ENCODE data around the gene CBFA2T2.

CBFA2T2 gene

DNA sequence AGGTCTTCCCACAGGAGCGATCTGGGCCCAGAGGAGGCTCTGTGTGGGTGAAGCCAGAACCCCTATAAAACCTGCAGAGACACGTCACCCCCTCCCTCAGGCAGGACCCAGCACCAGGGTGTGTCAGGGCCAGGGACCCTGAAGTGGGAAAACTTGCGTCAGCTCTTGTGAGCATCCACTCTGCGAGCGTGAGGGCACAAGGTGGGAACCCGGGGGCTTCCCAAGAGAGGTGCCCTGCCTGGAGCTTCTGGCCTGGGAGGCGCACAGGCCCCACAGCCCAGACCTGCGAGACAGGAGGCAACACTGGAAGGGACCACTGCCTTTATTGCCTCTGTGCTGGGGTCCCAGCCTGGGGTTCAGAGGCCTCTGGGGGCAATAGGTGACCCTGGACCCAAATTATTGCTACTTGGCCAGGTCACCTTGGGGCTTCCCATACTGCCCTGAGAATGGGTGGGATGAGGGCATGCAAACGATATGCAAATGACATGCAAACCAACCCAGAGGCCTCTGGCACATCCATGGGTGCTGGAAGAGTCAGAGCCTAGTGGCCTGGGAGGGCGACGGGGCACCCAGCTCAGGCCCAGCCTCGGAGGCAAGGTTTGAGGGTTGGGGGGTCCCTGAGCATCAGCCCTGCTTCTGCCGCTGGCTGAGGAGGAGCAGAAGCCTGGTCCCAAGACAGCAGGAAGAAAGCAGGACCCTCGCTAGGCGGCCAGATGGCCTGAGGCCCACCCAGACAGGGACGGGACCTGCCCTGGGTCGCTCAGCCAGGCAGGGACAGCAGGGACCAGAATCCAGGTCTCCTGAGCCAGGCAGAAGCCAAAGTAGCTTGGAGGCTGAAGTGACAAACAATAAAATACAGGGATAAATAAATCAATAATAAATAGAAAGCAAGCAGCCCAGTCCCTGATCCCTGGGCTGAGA lies 167.1 kb downstream of the CBFA2T2 start:
- no peaks in the 10 kb centered on the region for H3K4me1 ChIP-seq (ENCODE audit: control insufficient read depth, insufficient read depth, low read length)
- no peaks in the 10 kb centered on the region for H3K36me3 ChIP-seq (ENCODE audit: control insufficient read depth, insufficient read depth, low read length)
- H3K9me3 ChIP-seq (ENCODE audit: control insufficient read depth, low read length): no peaks in the 10 kb centered on the region
- no peaks in the 10 kb centered on the region for H3K27me3 ChIP-seq (ENCODE audit: control insufficient read depth, insufficient read depth, low read length, poor library complexity, severe bottlenecking)
- 94 to 95% methylated on average over 17 of the region's 17 CpGs for WGBS, 2 experiments
- H3K4me3 ChIP-seq (ENCODE audit: insufficient read depth, low read depth, low read length): no peak overlapping the region
- H3K27ac ChIP-seq (ENCODE audit: insufficient read depth, low read depth, low read length, poor library complexity, severe bottlenecking): no peak overlapping the region

DNA sequence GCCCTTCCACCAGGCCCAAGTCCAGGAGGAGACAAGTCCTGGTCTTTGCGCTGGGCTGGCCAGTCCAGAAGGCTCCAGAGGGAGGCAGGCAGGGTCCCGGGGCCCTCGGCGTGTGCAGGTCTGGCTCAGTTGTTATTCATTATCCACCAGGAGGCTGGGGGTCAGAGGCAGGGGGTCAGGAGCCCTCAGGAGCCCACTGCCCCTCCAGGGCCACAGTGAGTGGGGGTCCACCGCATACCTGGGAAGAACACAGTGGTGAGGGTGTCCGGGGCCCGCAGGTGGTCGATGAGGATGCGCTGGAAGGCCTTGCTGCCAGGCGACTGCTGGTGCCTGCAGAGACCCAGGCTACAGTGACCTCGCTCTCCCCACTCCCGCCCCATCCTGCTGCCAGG lies 167.8 kb downstream of the CBFA2T2 start:
- peaks cover 1% of the 10 kb centered on the region for H3K4me1 ChIP-seq (ENCODE audit: control insufficient read depth, insufficient read depth, low read length)
- WGBS, 2 experiments: 94 to 95% methylated on average over 12 of the region's 12 CpGs
- no peaks in the 10 kb centered on the region for H3K36me3 ChIP-seq (ENCODE audit: control insufficient read depth, insufficient read depth, low read length)
- H3K27me3 ChIP-seq (ENCODE audit: control insufficient read depth, insufficient read depth, low read length, poor library complexity, severe bottlenecking): no peaks in the 10 kb centered on the region
- H3K27ac ChIP-seq (ENCODE audit: insufficient read depth, low read depth, low read length, poor library complexity, severe bottlenecking): no peak overlapping the region
- no peak overlapping the region for H3K4me3 ChIP-seq (ENCODE audit: insufficient read depth, low read depth, low read length)
- H3K9me3 ChIP-seq (ENCODE audit: control insufficient read depth, low read length): no peaks in the 10 kb centered on the region

DNA sequence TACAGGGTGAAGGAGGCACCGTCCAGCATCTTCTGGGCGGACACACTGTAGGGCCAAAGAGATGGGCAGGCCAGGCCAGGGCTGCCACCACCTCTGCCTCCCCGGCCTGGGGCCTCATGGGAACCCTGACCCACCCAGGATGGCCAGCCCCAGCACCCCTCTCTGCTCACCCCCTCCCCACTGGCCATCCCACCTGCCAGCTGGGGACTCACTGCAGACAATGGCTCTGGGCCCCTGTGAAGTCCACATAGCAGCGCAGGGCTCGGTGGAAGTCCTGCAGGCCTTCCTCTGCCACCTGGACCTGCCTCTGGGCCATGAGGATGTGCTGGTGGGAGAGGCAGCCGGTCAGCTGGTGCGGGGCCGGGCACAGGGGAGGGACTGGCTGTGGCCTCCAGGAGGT lies 168.6 kb downstream of the CBFA2T2 start:
- no peak overlapping the region for H3K4me3 ChIP-seq (ENCODE audit: insufficient read depth, low read depth, low read length)
- H3K9me3 ChIP-seq (ENCODE audit: control insufficient read depth, low read length): no peaks in the 10 kb centered on the region
- H3K4me1 ChIP-seq (ENCODE audit: control insufficient read depth, insufficient read depth, low read length): peaks cover 4% of the 10 kb centered on the region
- H3K27ac ChIP-seq (ENCODE audit: insufficient read depth, low read depth, low read length, poor library complexity, severe bottlenecking): no peak overlapping the region
- H3K27me3 ChIP-seq (ENCODE audit: control insufficient read depth, insufficient read depth, low read length, poor library complexity, severe bottlenecking): no peaks in the 10 kb centered on the region
- 93 to 95% methylated on average over 8 of the region's 8 CpGs for WGBS, 2 experiments
- H3K36me3 ChIP-seq (ENCODE audit: control insufficient read depth, insufficient read depth, low read length): no peaks in the 10 kb centered on the region

DNA sequence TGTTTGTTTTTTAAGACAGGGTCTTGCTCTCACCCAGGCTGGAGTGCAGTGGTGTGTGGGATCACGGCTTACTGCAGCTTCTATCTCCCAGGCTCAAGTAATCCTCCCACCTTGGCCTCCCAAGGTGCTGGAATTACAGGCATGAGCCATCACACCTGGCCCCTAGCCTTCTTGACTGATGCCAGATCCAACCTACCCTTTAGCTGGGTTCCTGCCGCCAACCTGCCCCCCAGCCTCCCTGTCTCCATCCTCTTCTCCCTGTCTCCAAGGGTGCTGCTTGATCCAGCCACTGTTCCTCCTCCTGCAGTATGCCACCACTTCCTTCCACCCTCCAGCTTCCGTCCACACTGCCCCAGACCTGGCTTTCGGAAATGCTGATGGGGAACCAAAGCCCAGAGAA lies 169.0 kb downstream of the CBFA2T2 start:
- Histone ChIP-seq H3K4me1 (ENCODE audit: control insufficient read depth, insufficient read depth, low read length) (peaks cover 4% of the 10 kb centered on the region), H3K9me3 (ENCODE audit: control insufficient read depth, low read length) (no peaks in the 10 kb centered on the region), H3K4me3 (ENCODE audit: insufficient read depth, low read depth, low read length) (no peak overlapping the region), H3K36me3 (ENCODE audit: control insufficient read depth, insufficient read depth, low read length) (no peaks in the 10 kb centered on the region), H3K27ac (ENCODE audit: insufficient read depth, low read depth, low read length, poor library complexity, severe bottlenecking) (no peak overlapping the region), H3K27me3 (ENCODE audit: control insufficient read depth, insufficient read depth, low read length, poor library complexity, severe bottlenecking) (no peaks in the 10 kb centered on the region)
- WGBS, 2 experiments: 91 to 93% methylated on average over 4 of the region's 4 CpGs

GRCh38 chr20:33659341-33660034 lies 169.6 kb downstream of the CBFA2T2 start:
- no peak overlapping the region for H3K4me3 ChIP-seq (ENCODE audit: insufficient read depth, low read depth, low read length)
- 95 to 96% methylated on average over 32 of the region's 32 CpGs for WGBS, 2 experiments

DNA sequence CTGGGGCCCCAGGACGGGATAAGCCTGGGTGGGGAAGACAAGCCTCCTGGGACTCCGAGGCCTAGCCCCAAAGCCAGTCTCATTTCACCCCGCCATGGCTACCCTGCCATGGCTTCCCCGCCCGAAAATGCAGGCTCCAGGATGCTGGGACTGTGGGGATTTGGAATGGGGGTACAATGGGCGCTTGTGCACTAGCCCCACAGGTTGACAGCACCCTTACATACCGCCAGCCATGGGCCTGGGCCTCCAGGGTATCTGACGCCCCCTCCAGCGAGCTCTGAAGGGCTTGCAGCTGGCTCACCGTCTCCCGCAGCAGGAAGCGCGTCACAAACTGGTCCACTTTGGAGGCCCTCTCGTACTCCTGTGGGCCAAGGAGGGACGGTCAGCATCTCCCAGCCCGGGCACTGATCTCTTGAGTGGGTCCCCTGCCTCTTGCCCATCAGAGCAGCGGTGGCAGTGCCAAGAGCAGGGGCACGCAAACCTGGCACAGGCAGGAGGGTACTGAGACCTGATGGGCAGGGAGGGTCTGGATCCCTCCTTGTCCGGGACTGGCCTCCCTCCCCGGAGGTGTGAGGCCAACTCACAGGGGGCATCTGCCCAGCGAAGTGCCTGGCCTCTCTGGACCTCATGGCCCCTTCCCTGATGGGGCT lies 170.3 kb downstream of the CBFA2T2 start:
- no peaks in the 10 kb centered on the region for H3K27me3 ChIP-seq (ENCODE audit: control insufficient read depth, insufficient read depth, low read length, poor library complexity, severe bottlenecking)
- peaks cover 4% of the 10 kb centered on the region for H3K4me1 ChIP-seq (ENCODE audit: control insufficient read depth, insufficient read depth, low read length)
- H3K9me3 ChIP-seq (ENCODE audit: control insufficient read depth, low read length): no peaks in the 10 kb centered on the region
- H3K36me3 ChIP-seq (ENCODE audit: control insufficient read depth, insufficient read depth, low read length): no peaks in the 10 kb centered on the region
- WGBS, 2 experiments: 92 to 94% methylated on average over 21 of the region's 21 CpGs
- no peak overlapping the region for H3K27ac ChIP-seq (ENCODE audit: insufficient read depth, low read depth, low read length, poor library complexity, severe bottlenecking)
- H3K4me3 ChIP-seq (ENCODE audit: insufficient read depth, low read depth, low read length): no peak overlapping the region

More at GRCh38 chr20:33659341-33660034, 169.6 kb downstream of the CBFA2T2 start:
- no peaks in the 10 kb centered on the region for H3K36me3 ChIP-seq (ENCODE audit: control insufficient read depth, insufficient read depth, low read length)
- no peaks in the 10 kb centered on the region for H3K27me3 ChIP-seq (ENCODE audit: control insufficient read depth, insufficient read depth, low read length, poor library complexity, severe bottlenecking)
- H3K9me3 ChIP-seq (ENCODE audit: control insufficient read depth, low read length): no peaks in the 10 kb centered on the region
- no peak overlapping the region for H3K27ac ChIP-seq (ENCODE audit: insufficient read depth, low read depth, low read length, poor library complexity, severe bottlenecking)
- peaks cover 4% of the 10 kb centered on the region for H3K4me1 ChIP-seq (ENCODE audit: control insufficient read depth, insufficient read depth, low read length)

GRCh38 chr20:33660685-33661058 lies 170.8 kb downstream of the CBFA2T2 start:
- H3K4me1 ChIP-seq (ENCODE audit: control insufficient read depth, insufficient read depth, low read length): peaks cover 4% of the 10 kb centered on the region
- no peaks in the 10 kb centered on the region for H3K36me3 ChIP-seq (ENCODE audit: control insufficient read depth, insufficient read depth, low read length)
- H3K27ac ChIP-seq (ENCODE audit: insufficient read depth, low read depth, low read length, poor library complexity, severe bottlenecking): no peak overlapping the region
- H3K4me3 ChIP-seq (ENCODE audit: insufficient read depth, low read depth, low read length): no peak overlapping the region
- H3K9me3 ChIP-seq (ENCODE audit: control insufficient read depth, low read length): no peaks in the 10 kb centered on the region
- H3K27me3 ChIP-seq (ENCODE audit: control insufficient read depth, insufficient read depth, low read length, poor library complexity, severe bottlenecking): no peaks in the 10 kb centered on the region
- WGBS, 2 experiments: 92 to 95% methylated on average over 7 of the region's 7 CpGs

DNA sequence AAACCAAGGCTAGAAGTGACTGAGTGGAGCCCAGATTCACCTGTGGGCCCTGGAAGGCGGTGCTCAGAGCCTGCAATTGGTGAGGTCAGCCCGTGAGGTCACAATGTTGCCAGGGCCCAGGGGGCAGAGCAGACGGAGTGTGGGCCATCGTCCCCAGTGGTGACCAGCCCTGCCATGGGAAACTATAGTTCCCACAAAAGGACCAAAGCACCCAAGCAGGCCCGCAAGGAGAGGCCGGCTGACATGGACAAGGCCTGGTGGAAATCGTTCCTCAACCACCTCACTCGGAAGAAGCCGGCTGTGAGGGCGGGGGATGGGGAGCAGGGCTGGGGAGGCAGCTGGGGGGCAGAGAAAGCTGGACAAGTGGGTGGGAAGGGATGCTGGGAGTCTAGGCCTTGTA lies 172.3 kb downstream of the CBFA2T2 start, which contains the start of gene C20orf144:
TSS of gene C20orf144 (plus strand) at position 156 of the 400 bp plus-strand sequence. CDS start at position 175, 19 bp downstream.
- 93 to 95% methylated on average over 10 of the region's 10 CpGs for WGBS, 2 experiments
- no peak within 1 kb of the TSS for H3K27ac ChIP-seq (ENCODE audit: insufficient read depth, low read depth, low read length, poor library complexity, severe bottlenecking)
- peaks cover 7% of the 10 kb centered on the region for H3K4me1 ChIP-seq (ENCODE audit: control insufficient read depth, insufficient read depth, low read length)
- H3K4me3 ChIP-seq (ENCODE audit: insufficient read depth, low read depth, low read length): peak within 1 kb of the TSS; percentile 91
- no peaks in the 10 kb centered on the region for H3K9me3 ChIP-seq (ENCODE audit: control insufficient read depth, low read length)
- no peaks in the 10 kb centered on the region for H3K36me3 ChIP-seq (ENCODE audit: control insufficient read depth, insufficient read depth, low read length)
- peaks cover 4% of the 10 kb centered on the region for H3K27me3 ChIP-seq (ENCODE audit: control insufficient read depth, insufficient read depth, low read length, poor library complexity, severe bottlenecking)

DNA sequence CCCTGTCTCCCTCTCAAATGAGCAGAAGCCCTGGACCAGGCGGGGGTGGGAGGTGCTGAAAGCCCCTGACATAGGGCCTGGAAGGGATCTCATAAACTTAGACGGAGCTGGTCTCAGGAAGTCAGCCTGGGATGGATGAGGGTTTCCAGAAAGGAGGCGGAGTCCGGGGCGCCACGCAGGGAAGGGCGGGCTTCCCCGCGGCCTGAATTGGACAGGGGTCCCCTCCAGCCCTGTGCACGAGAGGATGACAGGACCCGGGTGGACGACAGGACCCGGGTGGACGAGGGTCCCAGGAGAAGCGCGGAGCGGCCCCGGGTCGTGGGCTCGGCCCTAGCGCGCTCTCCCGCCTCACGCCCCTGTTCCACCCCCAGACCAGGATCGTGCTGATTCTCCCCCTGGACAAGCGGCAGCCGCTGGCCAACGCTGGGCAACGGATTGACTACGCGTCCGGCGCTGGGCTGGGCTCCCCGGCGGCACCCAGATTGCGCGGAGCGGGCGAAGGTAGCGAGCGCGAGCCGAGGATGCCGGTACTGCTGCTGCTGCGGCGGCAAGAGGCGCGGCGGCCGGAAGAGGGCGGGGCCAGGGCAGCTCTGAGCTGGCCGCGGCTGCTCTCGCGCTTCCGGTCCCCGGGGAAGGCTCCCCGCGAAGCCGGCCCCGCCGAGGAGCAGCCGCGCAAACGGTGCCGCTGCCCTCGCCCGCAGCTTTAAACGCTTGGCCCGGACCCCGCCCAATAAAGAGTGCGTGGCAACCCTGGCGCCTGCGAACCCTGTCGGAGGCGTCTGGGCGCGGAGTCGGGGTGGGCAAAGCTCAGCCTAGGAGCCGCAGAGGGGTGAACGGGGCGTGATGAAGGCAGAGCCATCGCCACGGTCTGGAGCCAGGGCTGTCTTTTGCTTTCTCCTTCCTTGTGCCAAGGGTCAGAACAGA lies 173.5 kb downstream of the CBFA2T2 start:
- Histone ChIP-seq H3K4me1 (ENCODE audit: control insufficient read depth, insufficient read depth, low read length) (peaks cover 7% of the 10 kb centered on the region), H3K27ac (ENCODE audit: insufficient read depth, low read depth, low read length, poor library complexity, severe bottlenecking) (no peak overlapping the region), H3K36me3 (ENCODE audit: control insufficient read depth, insufficient read depth, low read length) (no peaks in the 10 kb centered on the region), H3K9me3 (ENCODE audit: control insufficient read depth, low read length) (no peaks in the 10 kb centered on the region), H3K27me3 (ENCODE audit: control insufficient read depth, insufficient read depth, low read length, poor library complexity, severe bottlenecking) (peaks cover 14% of the 10 kb centered on the region), H3K4me3 (ENCODE audit: insufficient read depth, low read depth, low read length) (peak overlapping the region; percentile 91)
- 1% methylated on average over 84 of the region's 84 CpGs for WGBS, 2 experiments
